Loucy (cell line): Measurements from ENCODE around the gene TMBIM1.

Experiments used
- H2AFZ ChIP-seq: fragments of 200-600 bp; sonication (generic); 2 replicates; pipeline ENCODE4 v1.6.0; 2016; ENCODE audit warnings: antibody characterized with exemption, mild to moderate bottlenecking, low read length, moderate library complexity
- H3F3A ChIP-seq: fragments of 200-600 bp; 2 replicates; pipeline ENCODE4 v1.6.0; 2016; ENCODE audit warnings: antibody characterized with exemption, low read depth, mild to moderate bottlenecking
- H3K27me3 ChIP-seq: fragments of 200-600 bp; sonication (generic); 2 replicates; pipeline ENCODE4 v1.6.1; 2014; ENCODE audit warnings: low read length, mild to moderate bottlenecking; ENCODE audit not compliant: insufficient read depth, poor library complexity, severe bottlenecking
- H3K36me3 ChIP-seq: fragments of 200-600 bp; sonication (generic); 2 replicates; pipeline ENCODE4 v1.6.1; 2016; ENCODE audit warnings: low read length; ENCODE audit not compliant: insufficient read depth
- H3K4me1 ChIP-seq: fragments of 200-600 bp; sonication (generic); 2 replicates; pipeline ENCODE4 v1.5.1; 2014; ENCODE audit warnings: low read length, mild to moderate bottlenecking; ENCODE audit not compliant: insufficient read depth, poor library complexity, severe bottlenecking
- H3K4me2 ChIP-seq: fragments of 200-600 bp; sonication (generic); 2 replicates; pipeline ENCODE4 v1.6.0; 2014; ENCODE audit warnings: antibody characterized with exemption, low read length, low read depth, mild to moderate bottlenecking; ENCODE audit not compliant: poor library complexity, severe bottlenecking
- H3K4me3 ChIP-seq: fragments of 200-600 bp; sonication (generic); 2 replicates; pipeline ENCODE4 v1.5.1; 2014; ENCODE audit warnings: low read length, mild to moderate bottlenecking, mixed read lengths; ENCODE audit not compliant: poor library complexity, severe bottlenecking
- H3K79me2 ChIP-seq: fragments of 200-600 bp; sonication (generic); 2 replicates; pipeline ENCODE4 v1.6.1; 2014; ENCODE audit warnings: low read length; ENCODE audit not compliant: insufficient read depth
- H3K9ac ChIP-seq: fragments of 200-600 bp; sonication (generic); 2 replicates; pipeline ENCODE4 v1.6.0; 2014; ENCODE audit warnings: mild to moderate bottlenecking, low read depth, low read length, moderate library complexity; ENCODE audit not compliant: poor library complexity, severe bottlenecking
- H3K9me2 ChIP-seq: fragments of 200-600 bp; sonication (generic); replicated peaks from 2 replicates; pipeline ENCODE4 v1.6.1; 2016; ENCODE audit warnings: low read depth, low read length, mixed read lengths
- H3K9me3 ChIP-seq: fragments of 200-600 bp; sonication (generic); 2 replicates; pipeline ENCODE4 v1.6.1; 2014; ENCODE audit warnings: mild to moderate bottlenecking, antibody characterized with exemption, low read length, low read depth; ENCODE audit not compliant: insufficient read depth
- H4K20me1 ChIP-seq: fragments of 200-600 bp; sonication (generic); 2 replicates; pipeline ENCODE4 v1.6.0; 2014; ENCODE audit warnings: antibody characterized with exemption, low read length, mild to moderate bottlenecking; ENCODE audit not compliant: insufficient read depth, poor library complexity, severe bottlenecking
- EZH2phosphoT487 ChIP-seq: fragments of 200-600 bp; IDR thresholded peaks from 2 replicates; pipeline ENCODE4 v1.6.1; 2018; ENCODE audit warnings: antibody characterized with exemption, mild to moderate bottlenecking, moderate library complexity, borderline replicate concordance
- TF ChIP-seq, protein P1 (sequence below): fragments of 200-600 bp; sonication (generic); conservative IDR thresholded peaks from 2 replicates; pipeline ENCODE4 v1.5.1; 2014; ENCODE audit warnings: mild to moderate bottlenecking, antibody characterized with exemption, low read length

TMBIM1 gene

DNA sequence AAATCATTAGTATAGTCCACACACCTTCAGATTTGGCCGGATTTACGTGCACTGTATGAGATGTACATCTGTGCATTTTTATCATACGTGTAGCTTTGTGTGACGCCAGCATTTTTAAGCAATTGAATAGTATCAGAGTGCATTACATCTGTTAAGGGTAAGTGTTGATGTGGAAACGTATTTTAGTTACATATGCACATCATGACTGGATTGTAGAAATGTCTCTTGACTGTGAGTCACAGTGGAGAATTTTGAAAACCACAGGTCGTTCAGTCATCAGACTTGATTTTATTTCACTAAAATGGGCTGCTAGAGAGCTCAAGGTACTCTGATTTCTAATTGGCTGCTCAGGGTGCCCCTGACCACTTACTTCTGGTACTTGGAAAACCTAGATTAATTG, 36.9 kb downstream of the TMBIM1 start:
- Histone ChIP-seq H3K36me3 (peaks cover 62% of the 10 kb centered on the region), H3K4me3 (no peak overlapping the region), H3K27me3 (no peaks in the 10 kb centered on the region), H3K9me2 (no peaks in the 10 kb centered on the region), H3K4me2 (no peak overlapping the region), H3K9ac (no peak overlapping the region), H3K79me2 (no peaks in the 10 kb centered on the region), H2AFZ (no peak overlapping the region), H3F3A (peaks cover 7% of the 10 kb centered on the region; the same call in 1 of the 2 replicates), H3K4me1 (no peaks in the 10 kb centered on the region), H4K20me1 (peaks cover 3% of the 10 kb centered on the region), H3K9me3 (no peaks in the 10 kb centered on the region)
- TF ChIP-seq, protein P1, sequence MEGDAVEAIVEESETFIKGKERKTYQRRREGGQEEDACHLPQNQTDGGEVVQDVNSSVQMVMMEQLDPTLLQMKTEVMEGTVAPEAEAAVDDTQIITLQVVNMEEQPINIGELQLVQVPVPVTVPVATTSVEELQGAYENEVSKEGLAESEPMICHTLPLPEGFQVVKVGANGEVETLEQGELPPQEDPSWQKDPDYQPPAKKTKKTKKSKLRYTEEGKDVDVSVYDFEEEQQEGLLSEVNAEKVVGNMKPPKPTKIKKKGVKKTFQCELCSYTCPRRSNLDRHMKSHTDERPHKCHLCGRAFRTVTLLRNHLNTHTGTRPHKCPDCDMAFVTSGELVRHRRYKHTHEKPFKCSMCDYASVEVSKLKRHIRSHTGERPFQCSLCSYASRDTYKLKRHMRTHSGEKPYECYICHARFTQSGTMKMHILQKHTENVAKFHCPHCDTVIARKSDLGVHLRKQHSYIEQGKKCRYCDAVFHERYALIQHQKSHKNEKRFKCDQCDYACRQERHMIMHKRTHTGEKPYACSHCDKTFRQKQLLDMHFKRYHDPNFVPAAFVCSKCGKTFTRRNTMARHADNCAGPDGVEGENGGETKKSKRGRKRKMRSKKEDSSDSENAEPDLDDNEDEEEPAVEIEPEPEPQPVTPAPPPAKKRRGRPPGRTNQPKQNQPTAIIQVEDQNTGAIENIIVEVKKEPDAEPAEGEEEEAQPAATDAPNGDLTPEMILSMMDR: no peak
- no peak for TF ChIP-seq EZH2phosphoT487

DNA sequence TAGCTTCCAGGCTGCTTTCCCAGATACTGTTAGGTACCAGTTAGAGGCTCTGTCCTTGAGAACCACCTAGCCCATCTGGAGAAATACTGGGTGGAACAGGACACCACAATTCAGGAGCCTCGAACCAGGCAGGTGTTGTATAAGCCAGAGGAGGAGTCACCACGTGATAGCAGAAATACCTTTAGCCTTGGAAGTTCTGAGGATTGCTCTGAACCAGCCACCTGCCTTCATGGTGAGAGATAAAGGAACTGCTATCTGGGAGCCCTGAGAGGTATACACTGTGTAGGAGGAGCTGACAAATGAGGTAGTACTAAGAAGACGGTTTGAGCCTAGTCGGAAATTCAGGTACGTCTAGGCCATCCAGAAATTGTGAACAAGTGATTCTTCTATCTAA, 39.1 kb downstream of the TMBIM1 start:
- H3K36me3 ChIP-seq: peaks cover 84% of the 10 kb centered on the region
- H3K9ac ChIP-seq: no peak overlapping the region
- peaks cover 3% of the 10 kb centered on the region for H4K20me1 ChIP-seq
- H3K9me2 ChIP-seq: no peaks in the 10 kb centered on the region
- H3K4me2 ChIP-seq: no peak overlapping the region
- H3K79me2 ChIP-seq: no peaks in the 10 kb centered on the region
- H3K9me3 ChIP-seq: no peaks in the 10 kb centered on the region
- no peaks in the 10 kb centered on the region for H3K4me1 ChIP-seq
- no peak overlapping the region for H3K4me3 ChIP-seq
- H2AFZ ChIP-seq: no peak overlapping the region
- no peaks in the 10 kb centered on the region for H3K27me3 ChIP-seq
- TF ChIP-seq, protein P1: no peak
- TF ChIP-seq EZH2phosphoT487: no peak
- peaks cover 7% of the 10 kb centered on the region; the same call in 1 of the 2 replicates for H3F3A ChIP-seq

DNA sequence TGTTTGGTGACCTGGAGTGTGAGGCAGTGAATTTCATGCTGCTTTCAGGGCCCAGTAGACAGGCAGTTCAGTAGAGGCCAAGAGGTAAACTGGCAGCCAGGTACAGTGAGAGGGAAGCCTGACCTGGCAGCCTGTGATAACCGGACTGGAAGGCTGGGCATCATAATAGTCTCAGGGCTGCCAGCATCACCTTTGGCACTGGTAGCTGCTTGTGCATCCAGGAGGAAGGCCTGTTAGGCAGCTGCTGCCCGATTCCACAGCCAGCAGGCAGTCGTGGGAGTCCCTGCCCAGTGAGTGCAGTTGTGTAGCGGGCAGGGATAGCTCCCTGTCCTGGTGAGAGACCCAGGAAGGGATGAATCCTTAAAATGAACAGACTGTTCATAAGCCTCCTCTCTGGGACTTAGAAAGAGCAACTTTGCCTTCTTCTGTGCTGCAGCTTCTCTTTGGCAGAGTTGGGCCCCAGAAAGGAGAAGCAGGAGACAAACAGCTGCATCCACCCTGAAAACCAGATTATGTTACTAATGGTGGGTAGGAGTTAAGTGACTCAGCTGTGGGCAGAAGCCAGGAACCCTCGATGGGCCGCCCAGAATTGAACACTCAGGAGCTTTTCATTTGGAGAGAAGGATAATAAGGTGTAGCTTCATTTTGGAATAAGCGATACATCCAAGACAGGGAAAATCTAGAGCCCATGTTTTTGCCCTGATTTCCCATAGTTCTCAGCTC, 39.6 kb downstream of the TMBIM1 start:
- no peak overlapping the region for H3K4me3 ChIP-seq
- H3K9ac ChIP-seq: no peak overlapping the region
- TF ChIP-seq EZH2phosphoT487: no peak
- TF ChIP-seq, protein P1: no peak
- no peaks in the 10 kb centered on the region for H3K9me3 ChIP-seq
- H3K27me3 ChIP-seq: no peaks in the 10 kb centered on the region
- H3K4me1 ChIP-seq: no peaks in the 10 kb centered on the region
- no peak overlapping the region for H3K4me2 ChIP-seq
- H2AFZ ChIP-seq: no peak overlapping the region
- H3K9me2 ChIP-seq: no peaks in the 10 kb centered on the region
- peaks cover 7% of the 10 kb centered on the region; the same call in 1 of the 2 replicates for H3F3A ChIP-seq
- no peaks in the 10 kb centered on the region for H3K79me2 ChIP-seq
- H4K20me1 ChIP-seq: peaks cover 3% of the 10 kb centered on the region
- H3K36me3 ChIP-seq: peaks cover 90% of the 10 kb centered on the region
